KOPT-K1 (cell line): ENCODE measurements around the gene ZNF33A.
A peak's percentile ranks its signal among the peaks of the same experiment; 100 is the strongest.
"Not testable (repeated sequence)": the region's sequence is repeated elsewhere in the genome, so short reads cannot be mapped to it uniquely, and the experiment has no call there.

Experiments used
- H3K27ac ChIP-seq: fragments of 200-600 bp; sonication (generic); 2 replicates; pipeline ENCODE4 v1.5.1; 2016; ENCODE audit warnings: antibody characterized with exemption, mild to moderate bottlenecking, low read depth, low read length; ENCODE audit not compliant: poor library complexity, severe bottlenecking
- H3K36me3 ChIP-seq: fragments of 200-600 bp; sonication (generic); 2 replicates; pipeline ENCODE4 v1.5.1; 2017; ENCODE audit warnings: antibody characterized with exemption, mild to moderate bottlenecking, low read length, moderate library complexity; ENCODE audit not compliant: insufficient read depth
- H3K9me3 ChIP-seq: fragments of 200-600 bp; sonication (generic); 2 replicates; pipeline ENCODE4 v1.5.1; 2017; ENCODE audit warnings: antibody characterized with exemption, low read length, mild to moderate bottlenecking; ENCODE audit not compliant: insufficient read depth, poor library complexity, severe bottlenecking

The ZNF33A gene

GRCh38 chr10:38019124-38019523, 8.6 kb downstream of the ZNF33A start:
- not testable (repeated sequence) for H3K27ac ChIP-seq
- Histone ChIP-seq H3K36me3 (peaks cover 97% of the 10 kb centered on the region), H3K9me3 (peaks cover 23% of the 10 kb centered on the region)

- Histone ChIP-seq H3K27ac (no peak overlapping the region), H3K36me3 (peaks cover 100% of the 10 kb centered on the region)
Observed at GRCh38 chr10:38025283-38025682, 14.8 kb downstream of the ZNF33A start.

GRCh38 chr10:38027986-38028385, 17.5 kb downstream of the ZNF33A start:
- Histone ChIP-seq H3K9me3 (no peaks in the 10 kb centered on the region), H3K27ac (no peak overlapping the region), H3K36me3 (peaks cover 100% of the 10 kb centered on the region)

More at GRCh38 chr10:38025283-38025682, 14.8 kb downstream of the ZNF33A start:
- no peaks in the 10 kb centered on the region for H3K9me3 ChIP-seq

- H3K9me3 ChIP-seq: no peaks in the 10 kb centered on the region
- peaks cover 96% of the 10 kb centered on the region for H3K36me3 ChIP-seq
- H3K27ac ChIP-seq: no peak overlapping the region
Observed at GRCh38 chr10:38032886-38033285, 22.4 kb downstream of the ZNF33A start.

GRCh38 chr10:38038107-38038931, 27.8 kb downstream of the ZNF33A start:
- Histone ChIP-seq H3K27ac (peak overlapping the region; percentile 69), H3K9me3 (no peaks in the 10 kb centered on the region), H3K36me3 (peaks cover 68% of the 10 kb centered on the region)

GRCh38 chr10:38038932-38039245, 28.4 kb downstream of the ZNF33A start:
- H3K9me3 ChIP-seq: no peaks in the 10 kb centered on the region
- peaks cover 68% of the 10 kb centered on the region for H3K36me3 ChIP-seq
- H3K27ac ChIP-seq: peak overlapping the region; percentile 69

GRCh38 chr10:38043516-38043915, 33.0 kb downstream of the ZNF33A start:
- peaks cover 77% of the 10 kb centered on the region for H3K36me3 ChIP-seq
- H3K27ac ChIP-seq: no peak overlapping the region
- peaks cover 33% of the 10 kb centered on the region for H3K9me3 ChIP-seq

GRCh38 chr10:38045129-38045528, 34.7 kb downstream of the ZNF33A start:
- Histone ChIP-seq H3K36me3 (peaks cover 89% of the 10 kb centered on the region), H3K27ac (no peak overlapping the region), H3K9me3 (peaks cover 37% of the 10 kb centered on the region)

- Histone ChIP-seq H3K9me3 (peaks cover 55% of the 10 kb centered on the region), H3K36me3 (peaks cover 75% of the 10 kb centered on the region), H3K27ac (no peak overlapping the region)
Observed at GRCh38 chr10:38047666-38048065, 37.2 kb downstream of the ZNF33A start.

- H3K9me3 ChIP-seq: peaks cover 73% of the 10 kb centered on the region
- H3K36me3 ChIP-seq: peaks cover 76% of the 10 kb centered on the region
- no peak overlapping the region for H3K27ac ChIP-seq
Observed at GRCh38 chr10:38050212-38050611, 39.7 kb downstream of the ZNF33A start.

- peaks cover 76% of the 10 kb centered on the region for H3K9me3 ChIP-seq
- H3K36me3 ChIP-seq: peaks cover 80% of the 10 kb centered on the region
- H3K27ac ChIP-seq: no peak overlapping the region
Observed at GRCh38 chr10:38054361-38054797, 43.9 kb downstream of the ZNF33A start.

GRCh38 chr10:38055274-38055894, 44.9 kb downstream of the ZNF33A start:
- H3K27ac ChIP-seq: not testable (repeated sequence)
- H3K36me3 ChIP-seq: peaks cover 80% of the 10 kb centered on the region
- peaks cover 69% of the 10 kb centered on the region for H3K9me3 ChIP-seq

- H3K9me3 ChIP-seq, H3K36me3 ChIP-seq, H3K27ac ChIP-seq: not testable (repeated sequence)
Observed at GRCh38 chr10:38069663-38070062, 59.2 kb downstream of the ZNF33A start.

GRCh38 chr10:38070501-38070900, 60.0 kb downstream of the ZNF33A start:
- H3K36me3 ChIP-seq: no peaks in the 10 kb centered on the region
- H3K27ac ChIP-seq: no peak overlapping the region
- H3K9me3 ChIP-seq: peaks cover 4% of the 10 kb centered on the region

GRCh38 chr10:38072552-38072951, 62.1 kb downstream of the ZNF33A start:
- Histone ChIP-seq H3K36me3 (no peaks in the 10 kb centered on the region), H3K9me3 (peaks cover 25% of the 10 kb centered on the region), H3K27ac (no peak overlapping the region)

- Histone ChIP-seq H3K9me3 (peaks cover 30% of the 10 kb centered on the region), H3K36me3 (no peaks in the 10 kb centered on the region), H3K27ac (no peak overlapping the region)
Observed at GRCh38 chr10:38076687-38077086, 66.2 kb downstream of the ZNF33A start.
